ENCODE measurements around the gene PCDH12. TPM values are rescaled to one million over a fixed set of nuclear protein-coding genes. Genes with fewer than 3 reads are reported as not detected.
A peak's percentile ranks its signal among the peaks of the same experiment; 100 is the strongest.

PCDH12 gene
- total RNA-seq, 1 donor = under 0.01 TPM

GRCh38 chr5:141982626-141983025 lies 24.6 kb upstream of the PCDH12 start:
- H3K4me3 ChIP-seq (ENCODE audit: low read depth, low read length) = no peak overlapping the region
- no peak for TF ChIP-seq CTCF (IDR thresholded peaks at IDR 0.05; ENCODE audit: insufficient read depth, low read length)
- no peak for DNase-seq (ENCODE audit: low read depth)

- DNase-seq (ENCODE audit: low read depth) = no peak
- H3K4me3 ChIP-seq (ENCODE audit: low read depth, low read length) = no peak overlapping the region
- TF ChIP-seq CTCF (IDR thresholded peaks at IDR 0.05; ENCODE audit: insufficient read depth, low read length) = no peak
Measured at GRCh38 chr5:141978389-141978788, 20.4 kb upstream of the PCDH12 start.

GRCh38 chr5:141976176-141976575 lies 18.2 kb upstream of the PCDH12 start:
- no peak for DNase-seq (ENCODE audit: low read depth)
- TF ChIP-seq CTCF (IDR thresholded peaks at IDR 0.05; ENCODE audit: insufficient read depth, low read length) = no peak
- no peak overlapping the region for H3K4me3 ChIP-seq (ENCODE audit: low read depth, low read length)

GRCh38 chr5:141973871-141974595 lies 16.0 kb upstream of the PCDH12 start:
- no peak overlapping the region for H3K4me3 ChIP-seq (ENCODE audit: low read depth, low read length)
- peak; percentile 44 for DNase-seq (ENCODE audit: low read depth)
- no peak for TF ChIP-seq CTCF (IDR thresholded peaks at IDR 0.05; ENCODE audit: insufficient read depth, low read length)

GRCh38 chr5:141969783-141970771 lies 12.1 kb upstream of the PCDH12 start:
- no peak for TF ChIP-seq CTCF (IDR thresholded peaks at IDR 0.05; ENCODE audit: insufficient read depth, low read length)
- peak overlapping the region; percentile 81 for H3K4me3 ChIP-seq (ENCODE audit: low read depth, low read length)
- DNase-seq (ENCODE audit: low read depth) = peak; percentile 21

GRCh38 chr5:141968914-141969608 lies 11.1 kb upstream of the PCDH12 start, which contains the start of gene RNF14:
TSS of gene RNF14 (plus strand) at chr5:141969105. CDS start at chr5:141973589, 4,484 bp downstream.
- TF ChIP-seq CTCF (IDR thresholded peaks at IDR 0.05; ENCODE audit: insufficient read depth, low read length) = peak; percentile 76
- DNase-seq (ENCODE audit: low read depth) = peak; percentile 87
- peak within 1 kb of the TSS; percentile 81 for H3K4me3 ChIP-seq (ENCODE audit: low read depth, low read length)
